WERI-Rb-1 (cell line): Measurements from ENCODE around the gene MEIOB.

Source experiments
- DNase-seq: peaks from one replicate; pipeline ENCODE4 v3.0.0-alpha.2; 2020
- H3K27ac ChIP-seq: fragments of 250-450 bp; sonication (Bioruptor Pico); 2 replicates; pipeline ENCODE4 v1.5.1; 2020; ENCODE audit warnings: mild to moderate bottlenecking, moderate library complexity
- H3K27me3 ChIP-seq: fragments of 250-450 bp; sonication (Bioruptor Pico); 2 replicates; pipeline ENCODE4 v1.5.1; 2021; ENCODE audit warnings: mild to moderate bottlenecking, low read depth, moderate library complexity; ENCODE audit not compliant: insufficient read depth, severe bottlenecking
- H3K36me3 ChIP-seq: fragments of 250-450 bp; sonication (Bioruptor Pico); 2 replicates; pipeline ENCODE4 v1.5.1; 2020; ENCODE audit warnings: mild to moderate bottlenecking, moderate library complexity
- H3K4me3 ChIP-seq: 2 replicates; pipeline ENCODE4 v1.5.1; 2011; ENCODE audit warnings: low read depth, mild to moderate bottlenecking, control low read depth, low read length
- H3K9me3 ChIP-seq: fragments of 250-450 bp; sonication (Bioruptor Pico); 2 replicates; pipeline ENCODE4 v1.5.1; 2021; ENCODE audit warnings: mild to moderate bottlenecking, moderate library complexity; ENCODE audit not compliant: severe bottlenecking
- CTCF ChIP-seq: IDR thresholded peaks from 2 replicates; pipeline ENCODE4 v1.5.1; 2011; ENCODE audit warnings: low read depth, mild to moderate bottlenecking, control low read depth, inconsistent platforms, low read length

The MEIOB gene

GRCh38 chr16:1818204-1818872, 53.6 kb downstream of the MEIOB start:
- H3K27ac ChIP-seq = no peak overlapping the region
- H3K4me3 ChIP-seq = no peak overlapping the region
- DNase-seq = no peak
- no peaks in the 10 kb centered on the region for H3K9me3 ChIP-seq
- no peaks in the 10 kb centered on the region for H3K27me3 ChIP-seq
- TF ChIP-seq CTCF = no peak
- peaks cover 34% of the 10 kb centered on the region for H3K36me3 ChIP-seq

- H3K4me3 ChIP-seq = no peak overlapping the region
- no peak for DNase-seq
- H3K36me3 ChIP-seq = peaks cover 31% of the 10 kb centered on the region
- no peak for TF ChIP-seq CTCF
- H3K27ac ChIP-seq = no peak overlapping the region
- H3K9me3 ChIP-seq = no peaks in the 10 kb centered on the region
- H3K27me3 ChIP-seq = no peaks in the 10 kb centered on the region
Measured at GRCh38 chr16:1817716-1818115, 54.2 kb downstream of the MEIOB start.

GRCh38 chr16:1817276-1817589, 54.7 kb downstream of the MEIOB start:
- no peak for TF ChIP-seq CTCF

GRCh38 chr16:1816396-1817275, 55.3 kb downstream of the MEIOB start:
- Histone ChIP-seq H3K36me3 (peaks cover 25% of the 10 kb centered on the region), H3K27ac (no peak overlapping the region), H3K4me3 (no peak overlapping the region), H3K27me3 (no peaks in the 10 kb centered on the region), H3K9me3 (no peaks in the 10 kb centered on the region)
- no peak for TF ChIP-seq CTCF
- DNase-seq = no peak

More at GRCh38 chr16:1817276-1817589, 54.7 kb downstream of the MEIOB start:
- Histone ChIP-seq H3K9me3 (no peaks in the 10 kb centered on the region), H3K36me3 (peaks cover 26% of the 10 kb centered on the region), H3K27me3 (no peaks in the 10 kb centered on the region), H3K27ac (no peak overlapping the region), H3K4me3 (no peak overlapping the region)
- DNase-seq = no peak

- Histone ChIP-seq H3K36me3 (peaks cover 20% of the 10 kb centered on the region), H3K27ac (no peak overlapping the region)
Measured at GRCh38 chr16:1815461-1815860, 56.5 kb downstream of the MEIOB start.

More at GRCh38 chr16:1815461-1815860, 56.5 kb downstream of the MEIOB start:
- Histone ChIP-seq H3K9me3 (no peaks in the 10 kb centered on the region), H3K4me3 (no peak overlapping the region), H3K27me3 (no peaks in the 10 kb centered on the region)
- no peak for TF ChIP-seq CTCF
- DNase-seq = no peak
